Measurements from ENCODE around the gene DENND1B. TPM values are rescaled to one million over a fixed set of nuclear protein-coding genes. Genes with fewer than 3 reads are reported as not detected.

DENND1B gene
- total RNA-seq, 1 donor from 2014 or later, result 26.9 TPM

DNA sequence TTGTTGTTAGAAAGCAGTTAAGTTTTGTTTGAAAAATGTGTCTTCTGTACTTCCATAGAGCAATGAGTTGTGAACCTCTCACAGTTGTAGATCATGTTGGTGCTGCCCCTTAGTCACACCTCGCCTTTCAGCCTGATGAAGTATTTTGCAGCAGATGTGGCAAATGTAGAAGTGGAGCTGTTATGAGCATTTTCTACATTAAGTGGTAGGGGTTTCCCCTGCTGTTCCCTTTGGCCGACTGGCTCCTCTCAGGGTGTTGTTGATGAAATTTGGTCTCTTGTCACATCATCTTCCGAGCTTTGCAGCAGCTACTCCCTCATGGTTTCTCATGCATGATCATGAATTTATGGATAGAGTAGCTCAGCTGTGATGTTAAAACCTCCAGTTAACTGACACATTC, 33.6 kb upstream of the DENND1B start:
- H3K27me3 ChIP-seq (ENCODE audit: low read depth), result no peaks in the 10 kb centered on the region
- H3K27ac ChIP-seq (replicated peaks), result no peak overlapping the region
- TF ChIP-seq, protein P1, sequence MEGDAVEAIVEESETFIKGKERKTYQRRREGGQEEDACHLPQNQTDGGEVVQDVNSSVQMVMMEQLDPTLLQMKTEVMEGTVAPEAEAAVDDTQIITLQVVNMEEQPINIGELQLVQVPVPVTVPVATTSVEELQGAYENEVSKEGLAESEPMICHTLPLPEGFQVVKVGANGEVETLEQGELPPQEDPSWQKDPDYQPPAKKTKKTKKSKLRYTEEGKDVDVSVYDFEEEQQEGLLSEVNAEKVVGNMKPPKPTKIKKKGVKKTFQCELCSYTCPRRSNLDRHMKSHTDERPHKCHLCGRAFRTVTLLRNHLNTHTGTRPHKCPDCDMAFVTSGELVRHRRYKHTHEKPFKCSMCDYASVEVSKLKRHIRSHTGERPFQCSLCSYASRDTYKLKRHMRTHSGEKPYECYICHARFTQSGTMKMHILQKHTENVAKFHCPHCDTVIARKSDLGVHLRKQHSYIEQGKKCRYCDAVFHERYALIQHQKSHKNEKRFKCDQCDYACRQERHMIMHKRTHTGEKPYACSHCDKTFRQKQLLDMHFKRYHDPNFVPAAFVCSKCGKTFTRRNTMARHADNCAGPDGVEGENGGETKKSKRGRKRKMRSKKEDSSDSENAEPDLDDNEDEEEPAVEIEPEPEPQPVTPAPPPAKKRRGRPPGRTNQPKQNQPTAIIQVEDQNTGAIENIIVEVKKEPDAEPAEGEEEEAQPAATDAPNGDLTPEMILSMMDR (IDR thresholded peaks at IDR 0.05; ENCODE audit: borderline replicate concordance), result no peak
- no peak for DNase-seq
- no peaks in the 10 kb centered on the region for H3K36me3 ChIP-seq
- H3K9me3 ChIP-seq (replicated peaks), result peaks cover 5% of the 10 kb centered on the region
- intact Hi-C loops (cut with micrococcal nuclease), result no loop called here
- H3K4me1 ChIP-seq, result peaks cover 24% of the 10 kb centered on the region
- no peak overlapping the region for H3K4me3 ChIP-seq

- no peak for DNase-seq
- peak overlapping the region; percentile 36 for H3K27ac ChIP-seq (replicated peaks)
- no peaks in the 10 kb centered on the region for H3K27me3 ChIP-seq (ENCODE audit: low read depth)
- H3K36me3 ChIP-seq, result no peaks in the 10 kb centered on the region
- no peak overlapping the region for H3K4me3 ChIP-seq
- TF ChIP-seq, protein P1 (IDR thresholded peaks at IDR 0.05; ENCODE audit: borderline replicate concordance), result no peak
- intact Hi-C loops (cut with micrococcal nuclease), result no loop called here
- peaks cover 5% of the 10 kb centered on the region for H3K9me3 ChIP-seq (replicated peaks)
- H3K4me1 ChIP-seq, result peaks cover 24% of the 10 kb centered on the region
Measured at GRCh38 chr1:197807739-197808453, 32.6 kb upstream of the DENND1B start.

DNA sequence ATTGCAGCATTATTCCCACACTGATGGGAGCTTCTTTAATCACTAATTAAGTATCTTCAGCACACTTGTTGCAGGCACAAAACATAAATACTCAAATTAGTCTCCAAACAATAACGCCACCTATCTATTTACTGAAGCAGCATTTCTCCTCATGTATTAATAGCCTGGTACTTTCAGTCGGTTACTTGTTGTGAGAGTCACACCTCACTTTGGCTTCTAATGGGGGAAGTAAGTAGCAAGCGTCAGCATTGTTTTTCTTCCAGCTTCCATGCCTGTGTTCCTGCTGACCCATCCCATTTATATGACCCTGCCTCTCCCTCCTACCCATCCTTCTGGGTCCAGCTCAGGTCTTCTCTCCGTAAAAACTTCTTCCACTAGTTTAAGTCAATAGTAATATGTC, 31.9 kb upstream of the DENND1B start:
- peaks cover 5% of the 10 kb centered on the region for H3K9me3 ChIP-seq (replicated peaks)
- DNase-seq, result no peak
- H3K27me3 ChIP-seq (ENCODE audit: low read depth), result no peaks in the 10 kb centered on the region
- H3K4me1 ChIP-seq, result peaks cover 22% of the 10 kb centered on the region
- H3K4me3 ChIP-seq, result no peak overlapping the region
- TF ChIP-seq, protein P1 (IDR thresholded peaks at IDR 0.05; ENCODE audit: borderline replicate concordance), result no peak
- no peak overlapping the region for H3K27ac ChIP-seq (replicated peaks)
- intact Hi-C loops (cut with micrococcal nuclease), result no loop called here
- no peaks in the 10 kb centered on the region for H3K36me3 ChIP-seq

DNA sequence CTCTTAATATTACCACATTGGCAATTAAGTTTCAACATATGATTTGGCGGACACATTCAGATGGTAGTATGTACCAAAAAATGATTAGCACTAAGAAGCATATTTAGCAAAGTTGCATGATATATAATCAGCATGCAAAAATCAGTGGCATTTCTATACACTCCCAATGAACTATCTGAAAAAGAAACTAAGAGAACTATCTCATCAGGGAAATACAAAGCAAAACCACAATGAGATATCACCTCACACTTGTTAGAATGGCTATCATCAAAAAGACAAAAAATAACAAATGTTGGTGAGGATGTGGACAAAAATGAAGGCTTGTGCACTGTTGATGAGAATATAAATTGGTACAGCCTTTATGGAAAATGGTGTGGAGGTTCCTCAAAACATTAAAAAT, 31.4 kb upstream of the DENND1B start:
- Histone ChIP-seq H3K27me3 (ENCODE audit: low read depth) (no peaks in the 10 kb centered on the region), H3K9me3 (replicated peaks) (peaks cover 5% of the 10 kb centered on the region), H3K4me1 (peaks cover 19% of the 10 kb centered on the region), H3K27ac (replicated peaks) (no peak overlapping the region), H3K36me3 (no peaks in the 10 kb centered on the region), H3K4me3 (no peak overlapping the region)
- TF ChIP-seq, protein P1 (IDR thresholded peaks at IDR 0.05; ENCODE audit: borderline replicate concordance), result no peak
- no peak for DNase-seq
- intact Hi-C loops (cut with micrococcal nuclease), result no loop called here

- H3K27me3 ChIP-seq (ENCODE audit: low read depth), result no peaks in the 10 kb centered on the region
- TF ChIP-seq, protein P1 (IDR thresholded peaks at IDR 0.05; ENCODE audit: borderline replicate concordance), result no peak
- no peak overlapping the region for H3K4me3 ChIP-seq
- H3K9me3 ChIP-seq (replicated peaks), result peaks cover 26% of the 10 kb centered on the region
- H3K27ac ChIP-seq (replicated peaks), result no peak overlapping the region
- intact Hi-C loops (cut with micrococcal nuclease), result no loop called here
- DNase-seq, result no peak
- no peaks in the 10 kb centered on the region for H3K36me3 ChIP-seq
- peaks cover 9% of the 10 kb centered on the region for H3K4me1 ChIP-seq
Measured at GRCh38 chr1:197801684-197802083, 26.4 kb upstream of the DENND1B start.

Measured in left ventricle myocardium inferior (tissue), 1 donor.